Colonic mucosa (tissue), 4 donors: Measurements from ENCODE around the gene ORMDL3. TPM values are rescaled to one million over a fixed set of nuclear protein-coding genes. Genes with fewer than 3 reads are reported as not detected.
A peak's percentile ranks its signal among the peaks of the same experiment; 100 is the strongest.

ENCODE experiments used
- DNase-seq: peaks from one replicate; pipeline ENCODE4 v3.0.0-alpha.2; 2020
- H3K27ac ChIP-seq: fragments of 200-600 bp; one replicate; pipeline ENCODE4 v1.8.0; 2021
- H3K27me3 ChIP-seq: fragments of 200-600 bp; one replicate; pipeline ENCODE4 v1.8.0; 2021
- H3K36me3 ChIP-seq: fragments of 200-600 bp; one replicate; pipeline ENCODE4 v1.8.0; 2021
- H3K4me1 ChIP-seq: fragments of 200-600 bp; one replicate; pipeline ENCODE4 v1.8.0; 2021; ENCODE audit warnings: mild to moderate bottlenecking
- H3K4me3 ChIP-seq: fragments of 200-600 bp; one replicate; pipeline ENCODE4 v1.8.0; 2021
- H3K9ac ChIP-seq, 2 donors: one replicate each; pipeline ENCODE4 v1.7.0; 2013; ENCODE audit warnings: control low read depth in 2 of 2, low read depth in 2 of 2, low read length in 2 of 2
- H3K9me3 ChIP-seq: fragments of 200-600 bp; one replicate; pipeline ENCODE4 v1.8.0; 2021
- CTCF ChIP-seq: fragments of 200-600 bp; IDR thresholded peaks from one replicate; pipeline ENCODE4 v1.8.0; 2022; ENCODE audit warnings: antibody characterized with exemption, mild to moderate bottlenecking
- intact Hi-C: fragments of 100-400 bp; cut with DNase I; formaldehyde crosslinking; loops from one replicate; pipeline ENCODE4 v1.14.1; 2022
- total RNA-seq, 2 donors: library from RNA; stranded (reverse); fragmentation: NEBNext Ultra II Directional in 1 of 2; extraction: Animal tissue kit (Norgen Biotek cat#: 25700) in 1 of 2; gene quantifications; one replicate each; pipeline ENCODE4 v1.2.1, GENCODE V29; 2021
- donor health status: healthy.
- donor health status: DM: no; HTN: no; CAD: no.
- donor health status: DM: no; HTN: no; CAD: no.

The ORMDL3 gene
- total RNA-seq, 2 donors from 2014 or later = 57.2 to 69.3 TPM

- no peak for TF ChIP-seq CTCF
- Histone ChIP-seq H3K9ac (no peak overlapping the region), H3K9me3 (no peaks in the 10 kb centered on the region), H3K27ac (no peak overlapping the region), H3K27me3 (no peaks in the 10 kb centered on the region), H3K36me3 (no peaks in the 10 kb centered on the region), H3K4me3 (no peak overlapping the region), H3K4me1 (peaks cover 5% of the 10 kb centered on the region)
- DNase-seq = no peak
- intact Hi-C loops = no loop called here
These were observed 43.7 kb upstream of the ORMDL3 start for GRCh38 chr17:39971076-39971603.

GRCh38 chr17:39970157-39970692 lies 42.8 kb upstream of the ORMDL3 start:
- Histone ChIP-seq H3K9me3 (no peaks in the 10 kb centered on the region), H3K36me3 (no peaks in the 10 kb centered on the region), H3K27me3 (no peaks in the 10 kb centered on the region), H3K27ac (peak overlapping the region; percentile 27), H3K4me3 (no peak overlapping the region), H3K9ac (no peak overlapping the region), H3K4me1 (peaks cover 5% of the 10 kb centered on the region)
- intact Hi-C loops = no loop called here
- DNase-seq = peak; percentile 52
- TF ChIP-seq CTCF = no peak

- Histone ChIP-seq H3K4me3 (no peak overlapping the region), H3K36me3 (no peaks in the 10 kb centered on the region), H3K27ac (no peak overlapping the region), H3K9me3 (no peaks in the 10 kb centered on the region), H3K27me3 (no peaks in the 10 kb centered on the region), H3K4me1 (peaks cover 5% of the 10 kb centered on the region), H3K9ac (no peak overlapping the region)
- TF ChIP-seq CTCF = no peak
- no peak for DNase-seq
- intact Hi-C loops = no loop called here
These were observed 42.0 kb upstream of the ORMDL3 start for GRCh38 chr17:39969375-39969774.

- Histone ChIP-seq H3K9me3 (no peaks in the 10 kb centered on the region), H3K36me3 (no peaks in the 10 kb centered on the region), H3K27me3 (no peaks in the 10 kb centered on the region), H3K4me1 (peaks cover 5% of the 10 kb centered on the region), H3K4me3 (no peak overlapping the region), H3K27ac (no peak overlapping the region), H3K9ac (no peak overlapping the region)
- DNase-seq = no peak
- intact Hi-C loops = no loop called here
- no peak for TF ChIP-seq CTCF
These were observed 41.4 kb upstream of the ORMDL3 start for GRCh38 chr17:39968761-39969160.

GRCh38 chr17:39966771-39967170 lies 39.4 kb upstream of the ORMDL3 start:
- DNase-seq = no peak
- intact Hi-C loops = no loop called here
- H3K9me3 ChIP-seq = no peaks in the 10 kb centered on the region

More at GRCh38 chr17:39966771-39967170, 39.4 kb upstream of the ORMDL3 start:
- Histone ChIP-seq H3K4me3 (no peak overlapping the region), H3K27me3 (no peaks in the 10 kb centered on the region), H3K27ac (no peak overlapping the region), H3K36me3 (no peaks in the 10 kb centered on the region), H3K9ac (no peak overlapping the region), H3K4me1 (peaks cover 5% of the 10 kb centered on the region)
- TF ChIP-seq CTCF = no peak
